HG03520 (cell line): ENCODE measurements around the gene CDKN1B.

Source experiments
- ATAC-seq: cut with Tn5 transposase; IDR thresholded peaks from one replicate; pipeline ENCODE4 v1.9.1; 2021; ENCODE audit warnings: mild to moderate bottlenecking, moderate library complexity; ENCODE audit not compliant: unreplicated experiment

The CDKN1B gene

DNA sequence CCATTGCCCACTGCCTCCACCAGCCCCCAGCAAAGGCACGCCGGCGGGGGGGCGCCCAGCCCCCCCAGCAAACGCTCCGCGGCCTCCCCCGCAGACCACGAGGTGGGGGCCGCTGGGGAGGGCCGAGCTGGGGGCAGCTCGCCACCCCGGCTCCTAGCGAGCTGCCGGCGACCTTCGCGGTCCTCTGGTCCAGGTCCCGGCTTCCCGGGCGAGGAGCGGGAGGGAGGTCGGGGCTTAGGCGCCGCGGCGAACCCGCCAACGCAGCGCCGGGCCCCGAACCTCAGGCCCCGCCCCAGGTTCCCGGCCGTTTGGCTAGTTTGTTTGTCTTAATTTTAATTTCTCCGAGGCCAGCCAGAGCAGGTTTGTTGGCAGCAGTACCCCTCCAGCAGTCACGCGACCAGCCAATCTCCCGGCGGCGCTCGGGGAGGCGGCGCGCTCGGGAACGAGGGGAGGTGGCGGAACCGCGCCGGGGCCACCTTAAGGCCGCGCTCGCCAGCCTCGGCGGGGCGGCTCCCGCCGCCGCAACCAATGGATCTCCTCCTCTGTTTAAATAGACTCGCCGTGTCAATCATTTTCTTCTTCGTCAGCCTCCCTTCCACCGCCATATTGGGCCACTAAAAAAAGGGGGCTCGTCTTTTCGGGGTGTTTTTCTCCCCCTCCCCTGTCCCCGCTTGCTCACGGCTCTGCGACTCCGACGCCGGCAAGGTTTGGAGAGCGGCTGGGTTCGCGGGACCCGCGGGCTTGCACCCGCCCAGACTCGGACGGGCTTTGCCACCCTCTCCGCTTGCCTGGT is at the start of gene CDKN1B:
TSS of gene CDKN1B (plus strand) at position 576 of the 793 bp plus-strand sequence. CDS start 472 bp downstream, outside the sequence.
- ATAC-seq, result peak; percentile 41

DNA sequence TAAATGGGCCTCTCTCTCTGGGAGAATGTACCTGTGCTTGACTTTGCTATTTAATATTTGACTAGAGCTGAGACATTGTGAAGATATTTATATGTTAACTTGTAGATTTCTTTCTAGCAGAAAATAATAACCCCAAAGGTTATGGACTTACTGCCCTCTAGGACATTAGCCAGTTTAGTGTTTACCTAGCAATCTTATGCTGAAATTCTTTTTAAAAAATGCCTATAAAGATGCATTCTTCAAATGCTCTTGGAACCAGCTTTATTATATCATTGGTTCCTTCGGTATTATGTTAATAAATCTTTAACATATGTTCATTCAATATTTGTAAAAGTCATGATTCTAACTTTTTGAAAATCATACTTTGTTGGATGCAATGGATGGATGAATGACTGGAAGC is 49.2 kb upstream of the CDKN1B start:
- ATAC-seq, result no peak

DNA sequence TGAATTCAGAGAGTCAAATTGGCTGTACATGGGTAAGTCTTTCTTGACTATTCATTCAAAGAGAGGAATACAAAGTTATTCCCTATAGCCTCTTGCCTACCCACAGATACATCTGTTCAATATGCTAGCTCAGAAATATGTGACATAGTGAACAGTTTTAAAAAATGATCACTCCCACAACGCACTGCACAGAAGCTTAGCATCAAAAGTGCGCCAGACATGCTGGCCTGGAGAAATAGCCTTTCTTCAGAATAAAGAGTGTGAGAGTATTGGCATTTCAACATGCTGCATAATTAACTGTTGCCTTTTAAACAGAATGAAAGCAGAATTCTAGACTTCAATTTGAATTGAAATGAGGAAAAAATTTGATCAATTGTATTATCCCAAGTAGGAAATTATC is 48.1 kb upstream of the CDKN1B start:
- ATAC-seq, result no peak

DNA sequence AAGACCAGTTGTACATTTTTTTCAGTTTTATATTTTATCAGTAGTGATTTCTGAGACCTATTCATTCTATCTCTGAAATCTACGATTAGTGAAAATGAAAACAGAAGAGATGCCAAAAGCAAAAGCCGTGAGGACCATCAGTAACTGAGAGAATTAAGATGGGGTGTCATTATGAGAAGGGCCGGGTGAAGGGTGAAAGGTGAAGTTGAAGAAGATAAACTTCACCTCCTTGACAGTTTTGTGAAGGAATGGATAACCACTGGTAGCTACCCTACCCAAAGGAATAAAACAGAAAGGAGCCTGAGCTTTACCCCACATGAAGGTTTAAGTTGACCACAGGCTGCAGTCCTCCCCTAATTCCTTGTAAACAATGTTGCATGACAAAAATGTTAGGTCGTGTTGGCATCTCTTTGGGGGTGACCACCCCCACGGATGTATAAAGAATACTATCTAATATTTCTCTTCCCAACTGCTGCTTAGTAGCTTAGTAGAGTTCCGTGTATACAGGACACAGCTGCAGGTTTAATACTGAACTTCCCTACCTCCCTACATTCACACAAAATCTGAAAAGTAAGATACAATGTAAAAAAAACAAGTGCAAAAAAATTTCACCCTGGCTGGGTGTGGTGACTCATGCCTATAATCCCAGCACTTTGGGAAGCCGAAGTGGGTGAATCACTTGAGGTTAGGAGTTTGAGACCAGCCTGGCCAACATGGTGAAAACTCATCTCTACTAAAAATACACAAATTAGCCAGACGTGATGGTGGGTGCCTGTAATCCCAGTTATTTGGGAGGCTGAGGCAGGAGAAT is 45.1 kb upstream of the CDKN1B start:
- no peak for ATAC-seq

DNA sequence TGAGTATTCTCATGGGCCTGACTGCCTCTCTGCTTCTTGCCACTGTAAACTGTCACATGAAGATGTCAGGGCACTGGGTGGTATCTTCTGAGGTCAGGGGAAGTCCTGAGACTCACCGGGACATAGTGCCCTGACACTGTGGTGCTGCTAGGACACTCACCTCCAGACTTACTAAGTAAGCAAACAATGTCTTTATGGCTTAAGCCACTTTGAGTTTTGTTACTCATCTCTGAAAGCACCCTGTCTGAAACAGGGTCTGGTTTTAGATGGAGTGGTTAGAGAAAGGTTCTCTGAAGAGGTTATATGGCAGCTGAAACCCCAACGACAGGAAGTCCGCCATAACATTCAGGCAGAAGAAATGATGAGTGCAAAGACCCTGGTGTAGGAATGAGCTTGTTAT is 43.9 kb upstream of the CDKN1B start:
- ATAC-seq, result no peak

DNA sequence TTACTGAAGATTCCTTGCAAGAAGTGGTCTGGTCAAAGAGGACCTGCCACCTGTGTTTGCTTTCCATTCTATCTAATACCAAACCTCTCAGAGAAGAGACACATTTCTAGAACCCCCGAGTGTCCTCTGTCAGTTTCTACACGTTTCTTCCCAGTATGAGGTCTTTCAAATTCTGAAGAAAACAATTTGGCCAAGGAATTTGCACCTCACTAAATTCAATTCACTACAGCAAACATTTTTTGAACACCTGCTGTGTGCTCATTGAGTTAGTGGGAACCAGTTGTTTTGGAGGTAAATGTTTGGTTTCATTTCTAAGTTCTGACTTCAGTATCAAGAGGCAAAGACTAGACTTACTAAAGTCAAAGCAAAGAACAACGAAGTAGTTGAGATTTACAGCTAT is 40.6 kb upstream of the CDKN1B start:
- no peak for ATAC-seq

DNA sequence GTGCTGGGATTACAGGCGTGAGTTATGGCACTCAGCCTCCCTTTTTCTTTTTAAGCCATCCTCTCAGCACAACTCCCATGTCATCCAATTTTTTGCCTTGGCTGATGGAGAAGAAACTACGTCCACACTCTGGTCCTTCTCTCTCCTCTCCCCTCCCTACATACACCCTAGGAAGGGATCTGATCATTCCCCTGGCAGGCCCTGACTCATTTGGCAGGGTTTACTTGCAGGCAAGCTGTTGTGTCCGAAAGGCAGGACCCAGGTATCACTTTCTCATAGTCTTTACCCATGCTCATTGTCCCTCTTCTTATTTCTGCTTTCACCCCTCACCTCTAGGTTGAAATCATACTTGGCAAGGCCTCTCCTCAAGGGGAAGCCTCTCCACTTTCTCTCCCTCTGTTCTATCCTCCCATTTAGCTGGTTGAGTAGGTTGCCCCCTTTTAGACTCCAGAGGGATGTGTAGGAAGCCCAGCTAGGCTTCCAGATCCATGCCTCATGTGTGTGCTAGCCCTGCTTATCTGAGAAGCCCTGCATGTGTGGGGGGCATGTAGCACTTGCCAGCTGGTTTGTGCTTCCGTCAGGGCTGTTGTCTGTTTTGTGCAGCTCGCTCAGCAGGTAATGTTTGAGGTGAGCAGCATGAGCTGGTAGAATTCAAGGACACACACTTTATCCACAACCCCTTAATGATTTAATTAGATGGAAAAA is 36.0 kb upstream of the CDKN1B start:
- ATAC-seq, result no peak

DNA sequence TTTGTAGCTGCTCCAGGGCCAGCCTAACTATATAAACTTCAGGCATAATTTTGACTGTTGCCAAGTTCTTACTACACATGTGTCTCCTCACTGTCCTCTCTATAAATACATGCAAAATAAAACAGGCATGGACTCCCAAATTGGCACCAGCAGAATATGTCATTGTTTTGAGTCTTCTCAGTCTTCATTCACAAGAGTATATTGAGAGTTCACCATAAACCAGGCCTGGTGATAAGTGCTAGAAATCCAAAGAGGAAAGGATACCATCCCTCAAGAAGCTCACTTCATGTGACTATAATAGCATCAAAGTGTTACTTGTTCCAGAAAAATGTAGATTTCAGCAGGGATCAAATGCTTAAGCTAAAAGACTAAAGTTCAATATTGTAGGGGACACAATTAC is 34.9 kb upstream of the CDKN1B start:
- ATAC-seq, result no peak

DNA sequence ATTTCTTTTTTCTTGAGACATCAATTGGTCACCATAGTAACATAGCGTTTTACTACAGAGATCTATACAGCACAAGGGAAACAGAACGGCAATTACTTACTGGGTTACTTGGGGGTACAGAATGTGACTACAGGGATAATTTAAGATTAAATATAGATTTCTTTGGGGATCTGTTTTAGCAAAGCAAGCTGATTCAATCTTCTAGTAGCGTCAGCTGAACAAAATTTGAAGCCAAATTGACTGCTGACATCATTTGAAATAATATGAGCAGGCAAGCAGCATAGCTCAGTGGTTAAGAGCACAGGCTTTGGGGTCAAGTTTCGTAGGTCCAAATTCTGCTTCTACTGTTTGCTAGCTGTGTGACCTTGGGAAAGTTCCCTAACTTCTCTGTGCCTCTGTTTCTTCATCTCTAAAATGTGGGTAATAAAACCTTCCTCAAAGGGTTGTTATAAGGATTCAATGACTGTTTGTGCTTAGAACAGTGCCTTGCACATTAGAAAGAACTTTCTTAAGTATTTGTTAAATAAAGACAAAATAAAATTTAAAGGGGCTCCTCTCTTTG is 34.0 kb upstream of the CDKN1B start:
- ATAC-seq, result no peak

DNA sequence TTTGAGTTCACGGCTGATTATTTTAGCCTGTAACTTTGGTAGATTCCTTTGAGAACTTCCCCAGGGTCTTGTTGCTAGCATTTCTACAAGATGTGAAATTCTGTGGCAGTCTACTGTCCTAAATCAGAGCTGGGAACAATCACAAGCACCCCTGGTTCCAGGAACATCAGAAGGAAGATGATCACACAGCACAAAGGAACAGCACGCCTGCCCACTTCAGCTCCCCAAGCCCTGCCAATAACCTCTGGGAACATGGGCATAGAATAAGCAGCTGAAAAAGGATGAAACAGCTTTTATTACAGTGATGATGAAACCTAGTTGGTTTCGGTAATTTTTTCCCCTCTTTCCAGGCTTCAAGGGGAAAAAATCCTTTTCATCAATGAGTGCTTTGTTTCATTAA is 33.4 kb upstream of the CDKN1B start:
- no peak for ATAC-seq

DNA sequence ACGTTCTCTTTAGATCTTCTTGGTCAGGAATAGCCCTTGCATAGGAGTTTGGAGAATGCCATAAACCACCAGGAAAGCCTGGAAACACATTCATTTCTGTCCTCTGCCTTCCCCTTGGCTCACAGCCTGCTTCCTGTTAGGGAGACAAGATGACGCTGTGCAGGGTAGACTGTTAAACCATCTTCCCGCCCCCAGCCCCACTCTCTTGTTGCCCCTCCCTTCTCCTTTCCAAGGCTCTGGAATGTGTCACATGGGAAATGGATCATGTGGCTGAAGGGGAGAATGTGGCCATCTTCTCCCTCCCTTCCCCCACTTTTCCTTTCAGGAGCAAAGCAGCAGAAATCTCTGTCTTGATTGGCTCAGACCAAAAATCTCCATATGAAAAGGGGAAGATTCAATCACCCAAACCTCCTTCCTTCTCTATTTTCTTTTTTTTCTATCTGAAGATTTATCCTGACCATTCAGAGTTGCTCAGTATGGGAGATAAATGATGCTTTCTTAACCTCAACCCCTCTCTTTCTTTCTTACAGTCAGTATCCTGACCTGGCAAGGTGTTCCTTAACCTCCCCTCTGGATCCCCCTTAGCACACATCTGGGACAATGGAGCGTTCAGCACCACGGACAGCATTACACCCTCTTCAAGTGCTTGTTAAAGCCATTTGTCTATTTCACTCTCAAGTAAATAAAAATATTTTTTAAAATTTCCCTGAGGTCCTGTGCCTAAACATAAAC is 32.6 kb upstream of the CDKN1B start:
- ATAC-seq, result no peak

DNA sequence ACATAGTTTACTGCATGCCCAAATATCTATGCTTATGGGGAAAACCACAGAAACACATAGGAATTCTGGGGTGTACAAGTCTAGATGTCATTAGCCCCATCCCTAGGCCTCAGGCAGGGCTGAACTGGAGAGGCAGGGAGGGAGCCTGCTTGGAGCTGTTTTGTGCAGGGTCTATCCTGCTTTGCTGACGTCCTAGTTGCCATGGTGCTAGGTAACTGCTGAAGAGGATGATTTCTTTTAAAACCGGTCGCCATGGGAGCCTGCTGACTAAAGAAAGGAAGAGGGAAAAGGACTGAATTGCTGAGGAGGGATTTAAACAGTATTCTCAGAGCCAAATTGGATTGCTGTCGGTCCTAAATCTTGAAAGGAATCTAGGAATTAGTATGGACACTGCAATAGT is 31.9 kb upstream of the CDKN1B start:
- no peak for ATAC-seq

DNA sequence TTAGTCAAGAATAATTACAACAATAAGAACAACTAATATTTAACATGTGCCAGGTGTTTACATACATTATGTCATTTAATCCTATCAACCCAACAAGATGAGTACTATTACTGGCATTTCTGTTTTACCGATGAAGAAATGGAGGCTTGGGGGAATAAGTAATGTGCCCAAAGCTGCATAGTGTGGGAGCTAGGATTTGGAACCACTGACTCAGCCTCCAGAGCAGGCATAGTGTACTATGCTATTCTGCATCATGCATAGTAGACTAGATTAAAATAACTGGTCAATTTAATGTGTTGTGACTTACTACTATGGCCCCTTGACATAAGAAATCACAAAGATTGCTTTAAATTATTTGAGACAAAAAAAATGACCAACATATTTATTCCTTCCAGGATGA is 30.7 kb upstream of the CDKN1B start:
- no peak for ATAC-seq

DNA sequence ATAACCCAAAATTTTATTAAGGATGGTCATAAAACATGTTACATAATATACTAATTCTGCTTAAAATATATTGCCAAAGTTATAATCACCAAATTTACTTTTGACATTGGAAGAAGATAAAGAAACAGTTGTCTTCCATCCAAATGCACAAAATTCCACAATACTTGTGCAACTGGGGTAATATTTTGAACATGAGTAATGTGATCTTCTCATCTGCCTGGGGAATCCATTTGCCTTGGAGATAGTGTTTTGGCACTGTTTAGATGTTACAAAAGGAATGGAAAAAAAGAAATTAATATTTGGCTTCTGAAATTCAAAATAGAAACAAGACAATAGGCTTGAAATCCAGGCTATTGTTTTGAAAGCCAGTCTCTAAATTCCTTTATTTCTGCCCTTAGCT is 30.2 kb upstream of the CDKN1B start:
- ATAC-seq, result no peak

DNA sequence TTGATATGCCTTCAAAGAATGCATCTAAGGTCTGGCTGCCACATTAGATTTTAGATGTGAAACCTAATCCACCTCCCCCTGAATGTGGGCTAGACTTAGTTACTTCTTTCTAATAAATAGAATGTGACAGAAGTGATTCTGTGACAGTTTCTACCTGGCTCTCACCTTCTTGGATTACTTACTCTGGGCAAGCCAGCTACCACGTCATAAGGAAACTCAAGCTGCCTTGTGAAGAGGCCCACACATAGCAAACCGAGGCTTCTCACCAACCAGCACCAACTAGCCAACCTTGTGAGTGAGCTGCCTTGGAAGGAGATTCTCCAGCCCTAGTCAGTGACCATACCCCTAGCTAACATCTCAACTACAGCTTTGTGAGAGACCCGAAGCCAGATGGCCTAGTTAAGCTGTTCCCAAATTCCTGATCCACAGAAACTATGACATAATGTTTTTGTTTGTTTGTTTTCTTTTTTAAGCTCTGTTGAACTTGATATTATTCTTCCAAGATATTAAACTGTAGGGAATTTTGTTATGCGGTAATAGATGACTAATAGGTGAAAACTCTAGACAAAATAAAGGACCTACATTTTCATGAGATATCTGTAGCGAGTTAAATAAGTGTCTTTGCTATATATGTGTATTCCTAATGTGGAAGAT is 27.4 kb upstream of the CDKN1B start:
- no peak for ATAC-seq

DNA sequence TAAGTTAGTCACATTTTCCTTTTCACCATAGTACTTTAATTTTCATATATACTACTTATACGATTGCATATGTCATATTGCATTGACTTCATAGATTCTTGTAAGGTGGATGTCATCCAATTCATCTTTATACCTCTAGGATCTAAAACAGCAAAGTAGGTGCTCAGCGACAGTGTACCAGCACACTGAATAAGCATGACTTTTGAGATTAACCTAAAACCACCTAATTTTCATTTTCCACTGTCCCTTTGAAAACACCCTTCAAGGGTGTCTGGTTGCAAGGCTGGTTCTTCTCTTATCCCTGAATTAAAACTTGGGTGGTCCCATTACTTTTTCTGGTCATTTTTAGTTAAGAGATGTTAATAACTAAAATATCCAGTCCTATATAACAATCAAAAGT is 25.6 kb upstream of the CDKN1B start:
- no peak for ATAC-seq

DNA sequence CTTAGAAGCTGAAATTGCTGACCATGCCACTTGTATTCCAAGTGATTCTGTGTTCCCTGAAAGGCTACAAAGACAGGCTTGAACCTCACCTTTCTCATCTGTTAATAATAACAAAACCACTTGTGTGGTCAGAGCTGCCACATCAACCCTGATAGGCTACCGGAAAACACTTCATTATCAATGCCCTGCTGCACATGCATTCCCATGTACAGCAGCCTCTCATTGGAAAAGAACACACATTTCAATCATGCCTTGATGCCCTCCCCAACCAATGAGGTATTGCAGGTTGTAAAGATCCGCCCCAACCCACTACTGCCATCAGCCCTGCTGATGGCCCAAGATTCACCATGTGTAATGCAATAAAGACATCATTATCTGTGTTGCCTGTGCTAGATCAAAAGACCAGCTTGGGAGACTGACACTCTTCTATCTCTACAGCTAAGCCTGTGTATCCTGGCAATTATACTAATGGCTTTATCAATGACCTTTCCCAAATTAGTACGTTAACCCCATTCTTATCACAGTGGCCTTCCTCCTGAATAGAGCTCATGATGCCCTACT is 24.0 kb upstream of the CDKN1B start:
- ATAC-seq, result no peak

DNA sequence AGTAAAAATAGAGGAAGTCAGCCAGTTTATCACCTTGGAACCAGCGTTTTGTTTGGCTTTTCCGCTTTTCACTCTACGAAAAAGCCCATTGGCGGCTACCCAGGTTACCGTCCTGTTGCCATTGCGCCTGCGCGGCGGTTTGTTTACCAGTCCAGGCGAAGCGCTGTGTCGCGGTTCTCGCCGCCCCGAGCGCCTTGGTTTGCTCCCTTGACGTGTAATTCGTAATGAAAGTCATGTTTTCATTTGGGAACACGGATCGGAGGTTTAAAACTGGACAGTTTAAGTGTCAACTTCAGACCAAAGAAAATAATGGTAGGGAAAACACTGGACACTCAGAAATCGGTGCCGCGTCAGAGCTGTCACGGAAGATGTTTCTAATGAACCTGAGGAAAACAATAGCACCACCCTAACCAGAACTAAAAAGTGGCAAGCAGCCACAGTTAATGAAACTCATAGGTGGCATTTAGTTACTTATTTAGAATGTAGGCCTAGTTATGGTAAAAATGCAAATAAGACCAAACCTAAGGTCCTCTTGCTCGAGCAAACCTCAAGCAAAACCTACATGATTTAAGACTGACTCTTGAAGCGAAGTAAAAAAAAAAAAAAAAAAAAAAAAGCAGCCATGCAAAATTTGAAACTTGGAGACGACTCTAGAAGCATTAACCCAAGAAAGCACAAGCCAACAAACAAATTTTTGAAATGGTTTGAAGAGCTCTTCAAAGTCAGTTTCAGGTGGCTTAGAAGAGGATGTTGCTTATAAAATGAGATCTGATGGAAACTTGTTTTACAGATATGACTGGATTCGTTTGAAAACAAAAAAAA is 20.4 kb upstream of the CDKN1B start:
- ATAC-seq, result peak; percentile 50

DNA sequence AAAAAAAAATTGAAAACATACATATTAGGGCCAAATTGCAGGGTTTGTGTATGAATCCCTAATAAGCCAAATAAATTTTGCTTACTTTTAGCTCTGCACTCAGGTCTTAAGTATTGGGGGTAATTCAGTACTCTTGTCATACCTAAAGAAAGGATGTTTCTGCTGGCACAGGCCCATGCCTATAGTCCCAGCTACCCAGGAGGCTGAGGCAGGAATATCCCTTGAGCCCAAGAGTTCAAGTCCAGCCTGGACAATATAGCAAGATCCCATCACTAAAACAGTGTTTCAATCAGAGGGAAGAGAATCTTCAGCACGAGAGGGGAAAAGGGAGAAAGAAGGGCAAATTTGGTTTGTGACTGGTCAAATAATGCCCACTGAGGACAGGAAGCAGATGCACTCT is 17.8 kb upstream of the CDKN1B start:
- no peak for ATAC-seq
